ENCODE data around the gene MYO5C. TPM values are rescaled to one million over a fixed set of nuclear protein-coding genes. Genes with fewer than 3 reads are reported as not detected.

Gene MYO5C
- total and polyA plus RNA-seq, 10 of the 15 experiments (the other 5 are each of a cell fraction or from before 2014, with no cell fraction given): 0.29 to 1.3 (median 0.75) TPM

DNA sequence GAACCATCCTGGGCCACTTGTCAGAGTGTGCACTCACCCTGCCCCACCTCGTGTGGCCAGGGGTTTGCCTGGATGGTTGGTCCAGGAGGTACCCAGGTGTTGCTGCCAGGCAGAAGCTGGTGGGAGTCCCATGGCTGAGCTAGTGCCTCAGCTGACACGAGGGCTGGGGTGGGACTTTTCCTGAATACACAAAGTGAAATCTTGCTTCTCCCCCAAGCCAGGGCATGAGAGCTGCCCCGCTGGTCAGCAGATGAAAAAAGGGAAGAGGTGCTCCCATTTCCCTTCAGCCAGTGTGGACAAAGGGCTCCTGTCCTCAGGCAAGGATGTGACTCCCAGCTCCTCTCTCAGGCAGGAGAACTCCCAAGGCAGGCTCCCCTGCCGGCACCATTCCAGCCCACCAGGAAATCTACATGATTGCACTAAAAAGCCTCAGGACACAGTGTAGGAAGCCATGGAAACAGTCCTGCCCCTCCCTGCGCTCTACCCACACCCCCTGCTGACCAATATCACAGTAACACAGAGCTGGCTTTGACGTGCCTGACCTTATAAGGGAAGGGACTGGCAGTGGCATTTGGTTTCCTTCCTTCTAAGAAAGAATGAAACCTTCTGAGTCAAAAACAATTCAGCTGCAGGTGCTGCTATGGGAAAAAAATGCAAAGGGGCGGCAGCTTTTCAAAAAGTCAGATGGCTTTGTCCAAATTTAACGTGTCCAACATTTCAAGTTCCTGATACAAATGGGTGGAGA lies 33.9 kb downstream of the MYO5C start:
- intact Hi-C loops (cut with micrococcal nuclease; ENCODE audit: unreplicated experiment): loop anchor here (5.0 kb wide), 1 partner anchor 46 kb away; no protein-coding TSS in a partner anchor
- Histone ChIP-seq H3K27me3 (replicated peaks in 1 of 2; ENCODE audit: control insufficient read depth in 2 of 2, insufficient read depth in 2 of 2, low read length in 1 of 2) (no peaks in the 10 kb centered on the region), H3K79me2 (ENCODE audit: control insufficient read depth, insufficient read depth, low read length) (no peaks in the 10 kb centered on the region), H3K4me1 (ENCODE audit: control insufficient read depth, insufficient read depth, low read length) (peaks cover 24% of the 10 kb centered on the region), H3K9me3 (replicated peaks; ENCODE audit: control insufficient read depth, insufficient read depth, low read length) (no peaks in the 10 kb centered on the region), H3K36me3 (ENCODE audit: control insufficient read depth in 2 of 2, insufficient read depth in 2 of 2, low read length in 1 of 2) (no peaks in the 10 kb centered on the region), H2AFZ (ENCODE audit: control insufficient read depth, low read depth, low read length) (peak overlapping the region; percentile 89), H3K27ac (ENCODE audit: control insufficient read depth, insufficient read depth) (peak overlapping the region; percentile 95), H3K4me2 (ENCODE audit: control insufficient read depth, insufficient read depth) (peak overlapping the region; percentile 74), H3K9ac (ENCODE audit: control insufficient read depth, insufficient read depth, low read length) (peak overlapping the region; percentile 73), H3K4me3 (no peak overlapping the region), H4K20me1 (ENCODE audit: control insufficient read depth, insufficient read depth) (no peaks in the 10 kb centered on the region)
- ChIA-PET RAD21 (ENCODE audit: unreplicated experiment) (interaction anchor here (0.8 to 11.0 kb wide), 21 partner anchors 11 to 471 kb away, joined by 3 to 121 read pairs (median 4); no protein-coding TSS in a partner anchor), POLR2A (interaction anchor here (0.6 to 1.4 kb wide), 8 partner anchors 10 to 422 kb away, joined by 3 to 4 read pairs (median 3); no protein-coding TSS in a partner anchor), CTCF (interaction anchor here (0.8 to 10.5 kb wide), 21 partner anchors 8 to 515 kb away, joined by 3 to 191 read pairs (median 4); no protein-coding TSS in a partner anchor), SMC1A (ENCODE audit: uncharacterized antibody, unreplicated experiment) (interaction anchor here (0.6 to 10.7 kb wide), 26 partner anchors 19 to 486 kb away, joined by 3 to 143 read pairs (median 4); no protein-coding TSS in a partner anchor)
- FAIRE-seq (peak; percentile 99), ATAC-seq (peak; percentile 100), DNase-seq (ENCODE audit: low read depth, low spot score) (peak; percentile 86)
- in situ Hi-C loops (cut with MboI): no loop called here
- WGBS (ENCODE audit: insufficient coverage, insufficient replicate concordance, low lambda C conversion rate, missing lambda C conversion rate): 0% methylated on average over 8 of the region's 8 CpGs
- BruUV-seq (replicated peaks): TSS peak; percentile 91
- TF ChIP-seq SP1 (IDR thresholded peaks at IDR 0.05; ENCODE audit: low read depth, low read length): peak; percentile 60
- no peak for TF ChIP-seq ZNF217 (IDR thresholded peaks at IDR 0.05)
- TF ChIP-seq, protein P1, sequence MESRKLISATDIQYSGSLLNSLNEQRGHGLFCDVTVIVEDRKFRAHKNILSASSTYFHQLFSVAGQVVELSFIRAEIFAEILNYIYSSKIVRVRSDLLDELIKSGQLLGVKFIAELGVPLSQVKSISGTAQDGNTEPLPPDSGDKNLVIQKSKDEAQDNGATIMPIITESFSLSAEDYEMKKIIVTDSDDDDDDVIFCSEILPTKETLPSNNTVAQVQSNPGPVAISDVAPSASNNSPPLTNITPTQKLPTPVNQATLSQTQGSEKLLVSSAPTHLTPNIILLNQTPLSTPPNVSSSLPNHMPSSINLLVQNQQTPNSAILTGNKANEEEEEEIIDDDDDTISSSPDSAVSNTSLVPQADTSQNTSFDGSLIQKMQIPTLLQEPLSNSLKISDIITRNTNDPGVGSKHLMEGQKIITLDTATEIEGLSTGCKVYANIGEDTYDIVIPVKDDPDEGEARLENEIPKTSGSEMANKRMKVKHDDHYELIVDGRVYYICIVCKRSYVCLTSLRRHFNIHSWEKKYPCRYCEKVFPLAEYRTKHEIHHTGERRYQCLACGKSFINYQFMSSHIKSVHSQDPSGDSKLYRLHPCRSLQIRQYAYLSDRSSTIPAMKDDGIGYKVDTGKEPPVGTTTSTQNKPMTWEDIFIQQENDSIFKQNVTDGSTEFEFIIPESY (IDR thresholded peaks at IDR 0.05): no peak
- no peak for TF ChIP-seq NR2C2 (IDR thresholded peaks at IDR 0.05; ENCODE audit: borderline replicate concordance, control insufficient read depth, insufficient read length, low read depth)
- peak; percentile 69; the same call in 1 of the 2 replicates for TF ChIP-seq ZNF384 (IDR thresholded peaks at IDR 0.05; ENCODE audit: borderline replicate concordance, low read depth, low read length)
- no peak for TF ChIP-seq CBX5 (IDR thresholded peaks at IDR 0.05; ENCODE audit: low read depth)
- TF ChIP-seq KDM1A (IDR thresholded peaks at IDR 0.05; ENCODE audit: borderline replicate concordance): no peak
- TF ChIP-seq, protein P2, sequence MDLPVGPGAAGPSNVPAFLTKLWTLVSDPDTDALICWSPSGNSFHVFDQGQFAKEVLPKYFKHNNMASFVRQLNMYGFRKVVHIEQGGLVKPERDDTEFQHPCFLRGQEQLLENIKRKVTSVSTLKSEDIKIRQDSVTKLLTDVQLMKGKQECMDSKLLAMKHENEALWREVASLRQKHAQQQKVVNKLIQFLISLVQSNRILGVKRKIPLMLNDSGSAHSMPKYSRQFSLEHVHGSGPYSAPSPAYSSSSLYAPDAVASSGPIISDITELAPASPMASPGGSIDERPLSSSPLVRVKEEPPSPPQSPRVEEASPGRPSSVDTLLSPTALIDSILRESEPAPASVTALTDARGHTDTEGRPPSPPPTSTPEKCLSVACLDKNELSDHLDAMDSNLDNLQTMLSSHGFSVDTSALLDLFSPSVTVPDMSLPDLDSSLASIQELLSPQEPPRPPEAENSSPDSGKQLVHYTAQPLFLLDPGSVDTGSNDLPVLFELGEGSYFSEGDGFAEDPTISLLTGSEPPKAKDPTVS (IDR thresholded peaks at IDR 0.05; ENCODE audit: low read depth, low read length): no peak
- TF ChIP-seq SMARCA5 (IDR thresholded peaks at IDR 0.05): no peak
- TF ChIP-seq BHLHE40 (IDR thresholded peaks at IDR 0.05; ENCODE audit: borderline replicate concordance in 1 of 2, low read depth in 2 of 2, low read length in 1 of 2): peak in 1 of 2 experiments; percentile 62; a peak in 1 of 4 replicates
- TF ChIP-seq, protein P3, sequence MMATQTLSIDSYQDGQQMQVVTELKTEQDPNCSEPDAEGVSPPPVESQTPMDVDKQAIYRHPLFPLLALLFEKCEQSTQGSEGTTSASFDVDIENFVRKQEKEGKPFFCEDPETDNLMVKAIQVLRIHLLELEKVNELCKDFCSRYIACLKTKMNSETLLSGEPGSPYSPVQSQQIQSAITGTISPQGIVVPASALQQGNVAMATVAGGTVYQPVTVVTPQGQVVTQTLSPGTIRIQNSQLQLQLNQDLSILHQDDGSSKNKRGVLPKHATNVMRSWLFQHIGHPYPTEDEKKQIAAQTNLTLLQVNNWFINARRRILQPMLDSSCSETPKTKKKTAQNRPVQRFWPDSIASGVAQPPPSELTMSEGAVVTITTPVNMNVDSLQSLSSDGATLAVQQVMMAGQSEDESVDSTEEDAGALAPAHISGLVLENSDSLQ (IDR thresholded peaks at IDR 0.05): peak; percentile 59; the same call in 1 of the 2 replicates
- TF ChIP-seq TCF3 (IDR thresholded peaks at IDR 0.05; ENCODE audit: borderline replicate concordance, insufficient read depth, low read depth, low read length): 0 out of 2 replicates have a peak, but pooled peaks have one; percentile 72
- TF ChIP-seq NRF1 (conservative IDR thresholded peaks at IDR 0.05; ENCODE audit: low read depth, low read length): no peak
- TF ChIP-seq, protein P4, sequence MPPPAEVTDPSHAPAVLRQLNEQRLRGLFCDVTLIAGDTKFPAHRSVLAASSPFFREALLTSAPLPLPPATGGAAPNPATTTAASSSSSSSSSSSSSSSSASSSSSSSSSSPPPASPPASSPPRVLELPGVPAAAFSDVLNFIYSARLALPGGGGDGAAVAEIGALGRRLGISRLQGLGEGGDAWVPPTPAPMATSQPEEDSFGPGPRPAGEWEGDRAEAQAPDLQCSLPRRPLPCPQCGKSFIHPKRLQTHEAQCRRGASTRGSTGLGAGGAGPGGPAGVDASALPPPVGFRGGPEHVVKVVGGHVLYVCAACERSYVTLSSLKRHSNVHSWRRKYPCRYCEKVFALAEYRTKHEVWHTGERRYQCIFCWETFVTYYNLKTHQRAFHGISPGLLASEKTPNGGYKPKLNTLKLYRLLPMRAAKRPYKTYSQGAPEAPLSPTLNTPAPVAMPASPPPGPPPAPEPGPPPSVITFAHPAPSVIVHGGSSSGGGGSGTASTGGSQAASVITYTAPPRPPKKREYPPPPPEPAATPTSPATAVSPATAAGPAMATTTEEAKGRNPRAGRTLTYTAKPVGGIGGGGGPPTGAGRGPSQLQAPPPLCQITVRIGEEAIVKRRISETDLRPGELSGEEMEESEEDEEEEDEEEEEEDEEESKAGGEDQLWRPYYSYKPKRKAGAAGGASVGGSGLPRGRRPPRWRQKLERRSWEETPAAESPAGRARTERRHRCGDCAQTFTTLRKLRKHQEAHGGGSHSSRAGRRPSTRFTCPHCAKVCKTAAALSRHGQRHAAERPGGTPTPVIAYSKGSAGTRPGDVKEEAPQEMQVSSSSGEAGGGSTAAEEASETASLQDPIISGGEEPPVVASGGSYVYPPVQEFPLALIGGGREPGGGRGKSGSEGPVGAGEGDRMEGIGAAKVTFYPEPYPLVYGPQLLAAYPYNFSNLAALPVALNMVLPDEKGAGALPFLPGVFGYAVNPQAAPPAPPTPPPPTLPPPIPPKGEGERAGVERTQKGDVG (CRISPR knock-in tag; IDR thresholded peaks at IDR 0.05): no peak

All from GM12878 (cell line).